ENCODE results near the gene AQP3.
A peak's percentile ranks its signal among the peaks of the same experiment; 100 is the strongest.
"Not testable (repeated sequence)": the region's sequence is repeated elsewhere in the genome, so short reads cannot be mapped to it uniquely, and the experiment has no call there.

The AQP3 gene

DNA sequence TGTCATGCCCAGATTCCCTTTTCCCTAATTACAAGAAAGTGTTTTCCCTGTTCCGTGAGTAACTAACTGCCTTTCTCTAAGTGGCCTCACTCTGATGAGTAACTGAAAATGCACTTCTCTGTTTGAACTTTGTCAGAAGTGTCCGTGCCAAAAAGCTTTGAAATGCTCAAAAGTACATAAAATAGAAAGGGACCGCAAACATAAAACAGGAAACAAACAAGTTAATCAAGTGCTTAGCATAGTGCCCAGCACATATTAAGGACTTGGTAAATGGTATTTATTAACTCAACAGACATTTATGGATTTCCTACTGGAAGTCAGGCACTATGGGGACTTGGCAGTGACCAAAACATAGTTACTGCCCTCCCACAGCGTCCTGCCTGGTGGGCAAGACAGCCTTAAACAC, 22.3 kb downstream of the AQP3 start:
- H3K27ac ChIP-seq: no peak overlapping the region
- no peak for DNase-seq (ENCODE audit: low spot score)
- TF ChIP-seq, protein P1, sequence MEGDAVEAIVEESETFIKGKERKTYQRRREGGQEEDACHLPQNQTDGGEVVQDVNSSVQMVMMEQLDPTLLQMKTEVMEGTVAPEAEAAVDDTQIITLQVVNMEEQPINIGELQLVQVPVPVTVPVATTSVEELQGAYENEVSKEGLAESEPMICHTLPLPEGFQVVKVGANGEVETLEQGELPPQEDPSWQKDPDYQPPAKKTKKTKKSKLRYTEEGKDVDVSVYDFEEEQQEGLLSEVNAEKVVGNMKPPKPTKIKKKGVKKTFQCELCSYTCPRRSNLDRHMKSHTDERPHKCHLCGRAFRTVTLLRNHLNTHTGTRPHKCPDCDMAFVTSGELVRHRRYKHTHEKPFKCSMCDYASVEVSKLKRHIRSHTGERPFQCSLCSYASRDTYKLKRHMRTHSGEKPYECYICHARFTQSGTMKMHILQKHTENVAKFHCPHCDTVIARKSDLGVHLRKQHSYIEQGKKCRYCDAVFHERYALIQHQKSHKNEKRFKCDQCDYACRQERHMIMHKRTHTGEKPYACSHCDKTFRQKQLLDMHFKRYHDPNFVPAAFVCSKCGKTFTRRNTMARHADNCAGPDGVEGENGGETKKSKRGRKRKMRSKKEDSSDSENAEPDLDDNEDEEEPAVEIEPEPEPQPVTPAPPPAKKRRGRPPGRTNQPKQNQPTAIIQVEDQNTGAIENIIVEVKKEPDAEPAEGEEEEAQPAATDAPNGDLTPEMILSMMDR (IDR thresholded peaks at IDR 0.05): no peak
- H3K4me3 ChIP-seq: no peak overlapping the region

DNA sequence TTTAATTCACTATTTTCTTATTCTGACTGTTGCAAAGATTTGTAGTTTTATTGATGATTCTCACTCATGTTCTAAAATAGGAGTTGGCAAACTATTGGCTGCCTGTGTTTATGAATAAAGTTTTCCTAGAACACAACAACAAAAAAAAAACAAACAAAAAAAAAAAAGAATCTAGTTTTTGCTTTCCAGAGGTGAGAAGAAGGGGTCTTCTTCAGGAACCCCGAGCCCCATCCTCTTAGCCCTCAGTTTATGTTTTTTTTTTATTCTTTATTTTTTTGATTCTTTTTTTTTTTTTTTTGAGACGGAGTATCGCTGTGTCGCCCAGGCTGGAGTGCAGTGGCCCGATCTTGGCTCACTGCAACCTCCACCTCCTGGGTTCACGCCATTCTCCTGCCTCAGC, 22.9 kb downstream of the AQP3 start:
- not testable (repeated sequence) for H3K27ac ChIP-seq; H3K4me3 ChIP-seq; DNase-seq (ENCODE audit: low spot score)

DNA sequence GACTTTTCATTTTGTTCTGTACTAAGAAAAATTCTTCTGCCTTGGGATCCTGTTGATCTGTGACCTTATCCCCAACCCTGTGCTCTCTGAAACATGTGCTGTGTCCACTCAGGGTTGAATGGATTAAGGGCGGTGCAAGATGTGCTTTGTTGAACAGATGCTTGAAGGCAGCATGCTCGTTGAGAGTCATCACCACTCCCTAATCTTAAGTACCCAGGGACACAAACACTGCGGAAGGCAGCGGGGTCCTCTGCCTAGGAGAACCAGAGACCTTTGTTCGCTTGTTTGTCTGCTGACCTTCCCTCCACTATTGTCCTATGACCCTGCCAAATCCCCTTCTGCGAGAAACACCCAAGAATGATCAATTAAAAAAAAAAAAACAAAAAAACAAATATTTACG, 23.4 kb downstream of the AQP3 start:
- not testable (repeated sequence) for H3K27ac ChIP-seq; DNase-seq (ENCODE audit: low spot score); H3K4me3 ChIP-seq

DNA sequence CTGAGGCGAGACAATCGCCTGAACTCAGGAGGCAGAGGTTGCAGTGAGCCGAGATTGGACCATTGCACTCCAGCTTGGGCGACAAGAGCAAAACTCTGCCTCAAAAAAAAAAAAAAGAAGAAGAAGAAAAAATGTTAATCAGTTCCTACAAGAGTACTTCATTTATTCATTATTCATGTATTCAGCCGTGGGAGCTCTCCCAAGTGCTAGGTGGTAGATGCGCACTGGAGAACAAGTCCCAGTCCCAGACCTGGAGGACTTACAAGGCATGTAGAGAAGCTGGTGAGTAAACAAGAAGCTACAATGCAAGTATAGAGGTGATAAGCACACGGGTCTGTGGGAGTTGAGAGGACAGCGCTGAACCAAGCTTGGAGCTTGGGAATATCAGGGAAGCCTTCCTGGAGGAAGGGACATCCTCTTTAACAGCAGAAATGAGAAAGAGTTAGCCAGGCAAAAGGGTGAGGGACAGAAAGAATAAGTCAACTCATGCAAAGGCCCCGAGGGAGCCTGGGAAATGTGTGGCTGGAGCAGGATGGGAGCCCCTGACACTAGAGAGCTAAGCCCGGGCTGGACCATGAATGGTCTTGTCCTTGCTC, 27.6 kb downstream of the AQP3 start:
- no peak for DNase-seq (ENCODE audit: low spot score)
- H3K4me3 ChIP-seq: no peak overlapping the region
- TF ChIP-seq, protein P1 (IDR thresholded peaks at IDR 0.05): no peak
- no peak overlapping the region for H3K27ac ChIP-seq

DNA sequence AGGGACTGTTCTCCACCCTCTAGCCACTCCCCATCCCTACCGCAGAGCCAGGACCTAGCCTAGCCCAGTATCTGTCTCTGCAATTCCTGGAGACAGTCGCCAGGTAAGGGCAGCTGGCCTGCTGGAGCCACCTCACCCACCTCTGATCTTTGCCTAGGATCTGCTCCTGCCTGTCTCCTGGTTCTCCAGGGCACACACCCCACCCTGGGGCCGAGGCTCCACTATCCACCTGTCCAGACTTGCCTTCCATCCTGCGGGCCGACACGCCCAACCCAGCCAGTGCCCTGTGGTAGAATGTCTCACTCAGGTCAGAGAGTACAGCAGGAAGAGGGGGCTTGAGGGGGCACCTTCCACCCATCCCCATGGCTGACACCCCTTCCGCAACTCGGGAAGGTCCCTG, 29.3 kb downstream of the AQP3 start:
- Histone ChIP-seq H3K27ac (no peak overlapping the region), H3K4me3 (no peak overlapping the region)
- TF ChIP-seq, protein P1 (IDR thresholded peaks at IDR 0.05): no peak
- no peak for DNase-seq (ENCODE audit: low spot score)

DNA sequence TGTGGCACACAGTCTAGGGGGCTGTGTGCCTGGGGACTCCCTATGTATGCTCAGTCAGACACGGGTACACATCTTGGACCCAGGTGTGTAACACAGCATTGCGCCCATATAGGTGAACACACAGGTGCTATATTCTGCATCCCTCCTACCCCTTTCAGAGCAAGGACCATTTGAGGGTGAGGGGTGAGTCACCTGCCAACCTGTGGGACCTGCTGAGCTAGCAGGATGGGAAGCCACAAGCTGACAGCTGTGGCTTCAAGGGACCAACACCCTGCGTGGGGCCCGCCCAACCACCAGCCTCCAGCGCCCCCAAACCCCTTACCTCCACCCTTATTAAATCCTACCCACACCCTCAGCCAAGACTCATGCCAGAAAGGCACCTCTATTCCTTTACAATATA, 30.4 kb downstream of the AQP3 start:
- DNase-seq (ENCODE audit: low spot score): no peak
- H3K4me3 ChIP-seq: no peak overlapping the region
- TF ChIP-seq, protein P1 (IDR thresholded peaks at IDR 0.05): no peak
- no peak overlapping the region for H3K27ac ChIP-seq

DNA sequence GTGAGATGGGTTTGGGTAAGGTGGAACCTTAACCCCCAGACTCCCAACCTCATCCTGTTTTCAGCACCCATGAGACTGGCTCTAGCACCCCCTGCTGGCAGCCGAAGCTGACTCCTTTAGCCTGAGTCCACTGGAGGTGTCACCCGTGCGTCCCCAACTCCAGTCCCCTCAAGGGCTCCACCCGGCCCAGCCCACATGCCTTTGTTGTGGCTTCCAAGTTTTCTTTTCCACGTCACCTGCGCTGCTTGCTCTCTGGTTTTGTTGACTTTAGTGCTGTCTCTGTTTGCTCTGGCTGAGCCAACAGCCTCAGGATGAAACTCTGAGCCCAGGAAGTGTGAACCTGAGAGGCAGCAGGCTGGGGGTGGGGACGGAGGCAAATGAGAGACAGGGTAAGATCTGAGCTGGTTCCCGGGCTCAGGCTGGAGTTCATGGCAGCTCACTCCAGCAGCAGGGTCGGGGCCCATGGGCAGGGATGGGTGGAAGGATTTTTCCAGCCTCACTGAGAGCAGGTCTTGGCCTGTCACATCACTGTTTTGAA, 31.8 kb downstream of the AQP3 start:
- H3K27ac ChIP-seq: no peak overlapping the region
- TF ChIP-seq, protein P1 (IDR thresholded peaks at IDR 0.05): peak; percentile 75
- H3K4me3 ChIP-seq: no peak overlapping the region
- no peak for DNase-seq (ENCODE audit: low spot score)

DNA sequence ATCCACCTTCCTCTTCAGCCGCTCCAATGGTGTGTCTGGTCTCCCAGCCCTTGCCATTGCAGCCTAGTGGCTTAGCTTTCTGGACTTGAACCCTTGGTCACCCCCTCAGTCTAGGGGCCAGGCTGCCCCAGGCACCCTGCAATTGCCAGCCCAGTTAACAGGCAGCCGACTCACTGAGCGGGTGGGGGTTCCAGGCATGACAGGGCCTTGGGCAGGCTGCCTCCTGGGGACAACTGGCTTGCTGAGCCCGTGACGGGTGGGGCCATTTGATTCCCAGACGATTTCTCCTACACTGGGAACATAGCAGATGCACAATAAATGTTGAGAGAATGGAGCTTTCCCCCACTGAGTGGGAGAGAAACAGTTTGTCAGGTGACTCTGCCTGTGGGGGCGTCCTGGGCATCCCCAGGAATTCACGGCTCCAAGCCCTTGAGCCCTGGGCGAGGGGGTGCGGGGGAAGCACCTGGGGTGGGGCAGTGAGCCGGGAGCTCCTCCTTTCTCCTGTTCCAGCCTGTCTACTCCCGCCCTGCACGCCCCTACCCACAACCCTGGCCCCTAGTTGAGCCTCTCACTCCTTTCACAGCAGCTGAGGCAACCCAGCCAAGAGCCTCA, 32.4 kb downstream of the AQP3 start:
- Histone ChIP-seq H3K27ac (no peak overlapping the region), H3K4me3 (no peak overlapping the region)
- TF ChIP-seq, protein P1 (IDR thresholded peaks at IDR 0.05): no peak
- DNase-seq (ENCODE audit: low spot score): no peak

Data from coronary artery (tissue), 2 donors.